Muscle layer of duodenum (tissue), 2 donors: ENCODE data around the gene PELI1.
A peak's percentile ranks its signal among the peaks of the same experiment; 100 is the strongest.

Experiments used
- H3K27ac ChIP-seq: one replicate; pipeline ENCODE4 v1.7.0; 2013; ENCODE audit warnings: mild to moderate bottlenecking, low read length
- H3K27me3 ChIP-seq: one replicate; pipeline ENCODE4 v1.7.0; 2013; ENCODE audit warnings: low read depth, mild to moderate bottlenecking, control low read depth, low read length
- H3K36me3 ChIP-seq, 2 donors: one replicate each; pipeline ENCODE4 v1.7.0; 2013; ENCODE audit warnings: low read length in 2 of 2, control low read depth in 1 of 2, mild to moderate bottlenecking in 1 of 2; ENCODE audit not compliant: insufficient read depth in 2 of 2, control insufficient read depth in 1 of 2
- H3K4me1 ChIP-seq, 2 donors: one replicate each; pipeline ENCODE4 v1.7.0; 2013; ENCODE audit warnings: low read length in 2 of 2, mild to moderate bottlenecking in 2 of 2, control low read depth in 1 of 2, moderate library complexity in 1 of 2; ENCODE audit not compliant: insufficient read depth in 2 of 2, control insufficient read depth in 1 of 2
- H3K4me3 ChIP-seq, 2 donors: one replicate each; pipeline ENCODE4 v1.7.0; 2013; ENCODE audit warnings: low read length in 2 of 2, low read depth in 1 of 2, mild to moderate bottlenecking in 1 of 2
- H3K9me3 ChIP-seq, 2 donors: one replicate each; pipeline ENCODE4 v1.7.0; 2013; ENCODE audit warnings: low read length in 2 of 2, control low read depth in 1 of 2, mild to moderate bottlenecking in 1 of 2; ENCODE audit not compliant: control insufficient read depth in 1 of 2
- donor health status: healthy.

Gene PELI1

GRCh38 chr2:64144057-64145013 is at the start of gene PELI1:
Gene PELI1, minus strand, starts transcription at chr2:64144420. Its CDS starts 36,110 bp downstream, at chr2:64108310.
- Histone ChIP-seq H3K4me3 (peak within 1 kb of the TSS; percentile 82 to 83), H3K27ac (peak within 1 kb of the TSS; percentile 92), H3K4me1 (peaks cover 0 to 22% of the 10 kb centered on the region in 2 donors), H3K27me3 (no peaks in the 10 kb centered on the region), H3K36me3 (no peaks in the 10 kb centered on the region), H3K9me3 (no peaks in the 10 kb centered on the region)

- Histone ChIP-seq H3K4me3 (no peak overlapping the region), H3K27ac (no peak overlapping the region), H3K4me1 (no peaks in the 10 kb centered on the region), H3K27me3 (no peaks in the 10 kb centered on the region), H3K36me3 (no peaks in the 10 kb centered on the region), H3K9me3 (no peaks in the 10 kb centered on the region)
Measured at GRCh38 chr2:64193491-64193890, 49.3 kb upstream of the PELI1 start.

- H3K36me3 ChIP-seq, result no peaks in the 10 kb centered on the region
- no peaks in the 10 kb centered on the region for H3K27me3 ChIP-seq
- peak overlapping the region; percentile 41 for H3K27ac ChIP-seq
Measured at GRCh38 chr2:64192664-64193105, 48.5 kb upstream of the PELI1 start.

GRCh38 chr2:64192125-64192479 is 47.9 kb upstream of the PELI1 start:
- H3K36me3 ChIP-seq, result no peaks in the 10 kb centered on the region
- H3K27me3 ChIP-seq, result no peaks in the 10 kb centered on the region
- no peak overlapping the region for H3K4me3 ChIP-seq
- peaks cover 0 to 6% of the 10 kb centered on the region in 2 donors for H3K4me1 ChIP-seq
- H3K9me3 ChIP-seq, result no peaks in the 10 kb centered on the region
- peak overlapping the region; percentile 41 for H3K27ac ChIP-seq

More at GRCh38 chr2:64192664-64193105, 48.5 kb upstream of the PELI1 start:
- Histone ChIP-seq H3K4me1 (peaks cover 0 to 2% of the 10 kb centered on the region in 2 donors), H3K4me3 (no peak overlapping the region), H3K9me3 (no peaks in the 10 kb centered on the region)

GRCh38 chr2:64189586-64189985 is 45.4 kb upstream of the PELI1 start:
- Histone ChIP-seq H3K36me3 (no peaks in the 10 kb centered on the region), H3K4me3 (no peak overlapping the region), H3K9me3 (no peaks in the 10 kb centered on the region), H3K4me1 (peaks cover 0 to 11% of the 10 kb centered on the region in 2 donors), H3K27ac (no peak overlapping the region), H3K27me3 (no peaks in the 10 kb centered on the region)

- Histone ChIP-seq H3K4me3 (no peak overlapping the region), H3K4me1 (peaks cover 0 to 11% of the 10 kb centered on the region in 2 donors), H3K27me3 (no peaks in the 10 kb centered on the region), H3K9me3 (no peaks in the 10 kb centered on the region), H3K27ac (no peak overlapping the region), H3K36me3 (no peaks in the 10 kb centered on the region)
Measured at GRCh38 chr2:64189167-64189566, 44.9 kb upstream of the PELI1 start.

GRCh38 chr2:64186699-64187605 is 42.7 kb upstream of the PELI1 start:
- H3K36me3 ChIP-seq, result no peaks in the 10 kb centered on the region
- no peaks in the 10 kb centered on the region for H3K9me3 ChIP-seq
- H3K4me1 ChIP-seq, result peaks cover 0 to 11% of the 10 kb centered on the region in 2 donors
- H3K27ac ChIP-seq, result no peak overlapping the region
- H3K27me3 ChIP-seq, result no peaks in the 10 kb centered on the region
- H3K4me3 ChIP-seq, result no peak overlapping the region

GRCh38 chr2:64179582-64180321 is 35.5 kb upstream of the PELI1 start:
- H3K27ac ChIP-seq, result no peak overlapping the region
- no peaks in the 10 kb centered on the region for H3K36me3 ChIP-seq
- no peaks in the 10 kb centered on the region for H3K27me3 ChIP-seq
- H3K4me1 ChIP-seq, result no peaks in the 10 kb centered on the region
- no peaks in the 10 kb centered on the region for H3K9me3 ChIP-seq
- H3K4me3 ChIP-seq, result no peak overlapping the region

- no peaks in the 10 kb centered on the region for H3K27me3 ChIP-seq
- no peak overlapping the region for H3K4me3 ChIP-seq
- no peaks in the 10 kb centered on the region for H3K36me3 ChIP-seq
- H3K27ac ChIP-seq, result no peak overlapping the region
- no peaks in the 10 kb centered on the region for H3K4me1 ChIP-seq
- H3K9me3 ChIP-seq, result no peaks in the 10 kb centered on the region
Measured at GRCh38 chr2:64177315-64177714, 33.1 kb upstream of the PELI1 start.

GRCh38 chr2:64175419-64176197 is 31.4 kb upstream of the PELI1 start:
- H3K4me1 ChIP-seq, result no peaks in the 10 kb centered on the region
- no peaks in the 10 kb centered on the region for H3K27me3 ChIP-seq
- no peak overlapping the region for H3K27ac ChIP-seq
- H3K36me3 ChIP-seq, result no peaks in the 10 kb centered on the region
- H3K4me3 ChIP-seq, result no peak overlapping the region
- no peaks in the 10 kb centered on the region for H3K9me3 ChIP-seq
